Activated CD4-positive, alpha-beta T cell treated with anti-CD3 and anti-CD28 coated beads for 24 hours (primary cell): Measurements from ENCODE around the gene CACNA1A.
"Not testable (repeated sequence)": the region's sequence is repeated elsewhere in the genome, so short reads cannot be mapped to it uniquely, and the experiment has no call there.

Experiments used
- DNase-seq, 2 donors: peaks; one replicate each; pipeline ENCODE4 v3.0.0-alpha.2; 2020; ENCODE audit warnings: low read depth in 2 of 2

CACNA1A gene

GRCh38 chr19:13207237-13207845, 298.9 kb downstream of the CACNA1A start:
- no peak for DNase-seq

GRCh38 chr19:13206587-13206986, 299.7 kb downstream of the CACNA1A start:
- DNase-seq = no peak

GRCh38 chr19:13202112-13202511, 304.2 kb downstream of the CACNA1A start:
- not testable (repeated sequence) for DNase-seq

- DNase-seq = no peak
Measured at GRCh38 chr19:13198634-13199033, 307.6 kb downstream of the CACNA1A start.

- DNase-seq = peak; percentile 32 to 54
Measured at GRCh38 chr19:13195678-13196077, 310.6 kb downstream of the CACNA1A start.

GRCh38 chr19:13190781-13191540, 315.3 kb downstream of the CACNA1A start:
- no peak for DNase-seq

- no peak for DNase-seq
Measured at GRCh38 chr19:13189600-13189999, 316.7 kb downstream of the CACNA1A start.

- no peak for DNase-seq
Measured at GRCh38 chr19:13187419-13187818, 318.9 kb downstream of the CACNA1A start.

- DNase-seq = not testable (repeated sequence)
Measured at GRCh38 chr19:13186688-13187087, 319.6 kb downstream of the CACNA1A start.

- not testable (repeated sequence) for DNase-seq
Measured at GRCh38 chr19:13185763-13186657, 320.3 kb downstream of the CACNA1A start.

GRCh38 chr19:13184926-13185325, 321.4 kb downstream of the CACNA1A start:
- DNase-seq = not testable (repeated sequence)

GRCh38 chr19:13181747-13182388, 324.4 kb downstream of the CACNA1A start:
- DNase-seq = no peak

GRCh38 chr19:13178291-13178690, 328.0 kb downstream of the CACNA1A start:
- DNase-seq = not testable (repeated sequence)

- not testable (repeated sequence) for DNase-seq
Measured at GRCh38 chr19:13177584-13177983, 328.7 kb downstream of the CACNA1A start.

- no peak for DNase-seq
Measured at GRCh38 chr19:13176345-13176744, 329.9 kb downstream of the CACNA1A start.

GRCh38 chr19:13173139-13173737, 333.0 kb downstream of the CACNA1A start:
- DNase-seq = no peak

GRCh38 chr19:13172346-13173138, 333.7 kb downstream of the CACNA1A start:
- peak; percentile 69 to 75 for DNase-seq

GRCh38 chr19:13171146-13171545, 335.1 kb downstream of the CACNA1A start:
- no peak for DNase-seq

- no peak for DNase-seq
Measured at GRCh38 chr19:13169769-13170168, 336.5 kb downstream of the CACNA1A start.

- not testable (repeated sequence) for DNase-seq
Measured at GRCh38 chr19:13166151-13166550, 340.1 kb downstream of the CACNA1A start.
